HepG2 (cell line): ENCODE results near the gene NSD1. TPM values are rescaled to one million over a fixed set of nuclear protein-coding genes. Genes with fewer than 3 reads are reported as not detected.
A peak's percentile ranks its signal among the peaks of the same experiment; 100 is the strongest.

Experiments used
- HNF4A ChIP-seq: sonication (generic); formaldehyde crosslinking; IDR thresholded peaks from 2 replicates; pipeline ENCODE4 v1.4.0; 2020; ENCODE audit warnings: missing genetic modification reagents
- HOXA3 ChIP-seq: sonication (generic); formaldehyde crosslinking; IDR thresholded peaks from 2 replicates; pipeline ENCODE4 v1.5.0; 2020; ENCODE audit warnings: missing genetic modification reagents
- HOXD1 ChIP-seq: sonication (generic); formaldehyde crosslinking; IDR thresholded peaks from 2 replicates; pipeline ENCODE4 v1.5.0; 2020; ENCODE audit warnings: missing genetic modification reagents
- MXD4 ChIP-seq: IDR thresholded peaks from 2 replicates; pipeline ENCODE4 v1.6.1; 2016; ENCODE audit warnings: mild to moderate bottlenecking, missing biosample characterization, missing genetic modification reagents
- NFKB2 ChIP-seq: sonication (generic); formaldehyde crosslinking; IDR thresholded peaks from 2 replicates; pipeline ENCODE4 v1.4.0; 2020; ENCODE audit warnings: missing genetic modification reagents, borderline replicate concordance
- POGK ChIP-seq: sonication (generic); formaldehyde crosslinking; conservative IDR thresholded peaks from 2 replicates; pipeline ENCODE4 v1.8.0; 2022; ENCODE audit warnings: mild to moderate bottlenecking, moderate library complexity, missing genetic modification reagents
- RARA ChIP-seq: IDR thresholded peaks from 2 replicates; pipeline ENCODE4 v1.6.1; 2016; ENCODE audit warnings: missing genetic modification reagents, missing compliant biosample characterization
- RFXAP ChIP-seq: sonication (generic); formaldehyde crosslinking; IDR thresholded peaks from 2 replicates; pipeline ENCODE4 v1.4.0; 2020; ENCODE audit warnings: missing genetic modification reagents, borderline replicate concordance
- XRCC5 ChIP-seq: fragments of 200-400 bp; formaldehyde crosslinking; optimal IDR thresholded peaks from 2 replicates; pipeline ENCODE3; 2017; ENCODE audit warnings: mild to moderate bottlenecking, low read length
- ZNF3 ChIP-seq: IDR thresholded peaks from 2 replicates; pipeline ENCODE4 v1.7.0; 2017; ENCODE audit warnings: inconsistent platforms
- ZNF563 ChIP-seq: sonication (generic); formaldehyde crosslinking; IDR thresholded peaks from 2 replicates; pipeline ENCODE4 v1.8.0; 2022; ENCODE audit warnings: mild to moderate bottlenecking, moderate library complexity, missing genetic modification reagents
- ZNF609 ChIP-seq: sonication (generic); formaldehyde crosslinking; IDR thresholded peaks from 2 replicates; pipeline ENCODE4 v1.4.0; 2020; ENCODE audit warnings: mild to moderate bottlenecking, missing genetic modification reagents, borderline replicate concordance
- ZNF724P ChIP-seq: sonication (generic); formaldehyde crosslinking; IDR thresholded peaks from 2 replicates; pipeline ENCODE4 v1.8.0; 2022; ENCODE audit warnings: missing genetic modification reagents, borderline replicate concordance
- ZSCAN25 ChIP-seq: sonication (generic); formaldehyde crosslinking; IDR thresholded peaks from 2 replicates; pipeline ENCODE4 v1.8.0; 2022; ENCODE audit warnings: mild to moderate bottlenecking, missing genetic modification reagents
- polyA plus RNA-seq, 8 experiments: library from polyadenylated mRNA; depleted of rRNA in 3 of 8; stranded (reverse) in 7 of 8; unstranded in 1 of 8; fragments of >200 nt; fragmentation: Illumina TruSeq in 4 of 8; extraction: Trizol in 4 of 8; gene quantifications; 2 replicates each; pipeline versions ENCODE4 v1.2.1 to v1.2.3, GENCODE V29; 2011 to 2016; ENCODE audit warnings: low read depth in 4 of 8, missing spikeins in 1 of 8, mixed read lengths in 1 of 8; ENCODE audit not compliant: insufficient read depth in 1 of 8
- total RNA-seq, 5 experiments: library from RNA; depleted of rRNA; stranded (reverse); fragments of >200 nt; fragmentation: Illumina TruSeq; extraction: Trizol; gene quantifications; 2 replicates each; pipeline ENCODE4 v1.2.3, GENCODE V29; 2016; ENCODE audit warnings: low read depth in 1 of 5

The NSD1 gene
- total and polyA plus RNA-seq, 2 of the 13 experiments (the other 11 are each of a cell fraction or from before 2014, with no cell fraction given) = 0.01 to 0.09 TPM

GRCh38 chr5:177309351-177310191, 176.0 kb downstream of the NSD1 start (continued):
- no peak for TF ChIP-seq RARA (CRISPR knock-in tag)
- no peak for TF ChIP-seq ZSCAN25 (CRISPR knock-in tag)
- no peak for TF ChIP-seq RFXAP (CRISPR knock-in tag)
- 0 out of 2 replicates have a peak, but pooled peaks have one; percentile 27 for TF ChIP-seq ZNF724P (CRISPR knock-in tag)
- TF ChIP-seq MXD4 = no peak
- no peak for TF ChIP-seq HNF4A (CRISPR knock-in tag)
- TF ChIP-seq XRCC5 = peak; percentile 95
- no peak for TF ChIP-seq HOXD1 (CRISPR knock-in tag)
- TF ChIP-seq HOXA3 (CRISPR knock-in tag) = no peak; the same call in 1 of the 2 replicates
- no peak for TF ChIP-seq ZNF3 (CRISPR knock-in tag)
- TF ChIP-seq POGK (CRISPR knock-in tag) = peak; percentile 100
- 0 out of 2 replicates have a peak, but pooled peaks have one; percentile 37 for TF ChIP-seq NFKB2 (CRISPR knock-in tag)
- TF ChIP-seq ZNF609 (CRISPR knock-in tag) = no peak
- no peak for TF ChIP-seq ZNF563
